Measurements from ENCODE around the gene KRTAP2-2.

Gene KRTAP2-2

GRCh38 chr17:41009301-41009760 lies 45.7 kb downstream of the KRTAP2-2 start:
- H3K27ac ChIP-seq (ENCODE audit: low read depth, low read length), result no peak overlapping the region
- H3K4me3 ChIP-seq (ENCODE audit: insufficient read depth, low read length, poor library complexity, severe bottlenecking), result no peak overlapping the region
- no peaks in the 10 kb centered on the region for H4K20me1 ChIP-seq (ENCODE audit: low read depth, low read length)
- H3F3A ChIP-seq (ENCODE audit: insufficient read depth), result no peaks in the 10 kb centered on the region
- no peaks in the 10 kb centered on the region for H3K9me2 ChIP-seq (replicated peaks; ENCODE audit: insufficient read depth, low read length)
- H3K79me2 ChIP-seq (ENCODE audit: insufficient read depth, low read length), result no peaks in the 10 kb centered on the region
- no peak overlapping the region for H2AFZ ChIP-seq (ENCODE audit: low read depth, low read length, severe bottlenecking)
- no peaks in the 10 kb centered on the region for H3K9me3 ChIP-seq (ENCODE audit: insufficient read depth, low read length)
- TF ChIP-seq CTCF (IDR thresholded peaks at IDR 0.05; ENCODE audit: insufficient read depth, low read length, poor library complexity, severe bottlenecking), result no peak
- H3K36me3 ChIP-seq (ENCODE audit: low read length), result no peaks in the 10 kb centered on the region
- H3K4me2 ChIP-seq (ENCODE audit: low read depth, low read length, poor library complexity, severe bottlenecking), result no peak overlapping the region
- H3K27me3 ChIP-seq (ENCODE audit: low read length), result no peaks in the 10 kb centered on the region
- no peak overlapping the region for H3K9ac ChIP-seq (ENCODE audit: low read length)

- no peaks in the 10 kb centered on the region for H3K79me2 ChIP-seq (ENCODE audit: insufficient read depth, low read length)
- H3K27me3 ChIP-seq (ENCODE audit: low read length), result no peaks in the 10 kb centered on the region
- TF ChIP-seq EZH2phosphoT487 (conservative IDR thresholded peaks at IDR 0.05; ENCODE audit: low read length) (no peak), CTCF (IDR thresholded peaks at IDR 0.05; ENCODE audit: insufficient read depth, low read length, poor library complexity, severe bottlenecking) (no peak)
- H4K20me1 ChIP-seq (ENCODE audit: low read depth, low read length), result no peaks in the 10 kb centered on the region
- H3K9me2 ChIP-seq (replicated peaks; ENCODE audit: insufficient read depth, low read length), result no peaks in the 10 kb centered on the region
- no peak within 1 kb of the TSS for H3K4me2 ChIP-seq (ENCODE audit: low read depth, low read length, poor library complexity, severe bottlenecking)
- no peaks in the 10 kb centered on the region for H3F3A ChIP-seq (ENCODE audit: insufficient read depth)
- H3K36me3 ChIP-seq (ENCODE audit: low read length), result no peaks in the 10 kb centered on the region
- no peak within 1 kb of the TSS for H3K9ac ChIP-seq (ENCODE audit: low read length)
- no peak within 1 kb of the TSS for H2AFZ ChIP-seq (ENCODE audit: low read depth, low read length, severe bottlenecking)
- H3K27ac ChIP-seq (ENCODE audit: low read depth, low read length), result no peak within 1 kb of the TSS
- no peak within 1 kb of the TSS for H3K4me3 ChIP-seq (ENCODE audit: insufficient read depth, low read length, poor library complexity, severe bottlenecking)
- H3K9me3 ChIP-seq (ENCODE audit: insufficient read depth, low read length), result no peaks in the 10 kb centered on the region
Observed at GRCh38 chr17:41008811-41009210, 46.2 kb downstream of the KRTAP2-2 start, which contains the start of gene KRTAP3-1. Gene KRTAP3-1 (minus strand): TSS chr17:41009128. CDS start chr17:41009074, 54 bp downstream.
